K562 (cell line): ENCODE data around the gene ARFGAP3. TPM values are rescaled to one million over a fixed set of nuclear protein-coding genes. Genes with fewer than 3 reads are reported as not detected.

Experiments used
- ATAC-seq: fragments of 200-7000 bp; cut with Tn5 transposase; 3 replicates; pipeline ENCODE4 v1.9.1; 2020; ENCODE audit warnings: moderate library complexity
- BruUV-seq: library from RNA; stranded (reverse); fragments of 400-500 nt; replicated peaks from 2 replicates; lab custom pipeline; 2021; lab: Mats Ljungman, UMichigan
- CTCF ChIA-PET: fragments of 300-600 bp; formaldehyde crosslinking; extraction: SDS; loops from one replicate; lab custom pipeline; 2021; ENCODE audit warnings: low intra/inter-chr PET ratio; lab: Yijun Ruan, JAX
- POLR2A ChIA-PET: fragments of 300-600, 350-650 bp; sonication (Branson Sonifier 250); formaldehyde crosslinking; extraction: SDS; loops from one replicate; lab custom pipeline; 2021; ENCODE audit warnings: antibody characterized with exemption, inconsistent platforms; lab: Yijun Ruan, JAX
- DNase-seq, 4 experiments: peaks; one replicate each; pipeline versions ENCODE4 v3.0.0 to v3.0.0-alpha.2; 2011 to 2018; ENCODE audit warnings: low spot score in 3 of 4, mixed read lengths in 3 of 4; ENCODE audit errors: extremely low read depth in 1 of 4
- FAIRE-seq: peaks from 2 replicates; lab custom pipeline; 2011; peaks lifted over from hg19 to GRCh38; lab: Jason Lieb, UNC
- H2AFZ ChIP-seq: 2 replicates; pipeline ENCODE4 v1.6.0; 2011; ENCODE audit warnings: low read depth, low read length, control low read depth, inconsistent platforms
- H3K27ac ChIP-seq: fragments of 200-600 bp; 3 replicates; pipeline ENCODE4 v1.8.0; 2011; ENCODE audit warnings: low read depth, mild to moderate bottlenecking, control low read depth, inconsistent platforms, low read length, moderate library complexity, mixed read lengths; ENCODE audit errors: extremely low read depth
- H3K27me3 ChIP-seq, 2 experiments: fragments of 300-600 bp in 1 of 2; 2 replicates in 1 of 2; 3 replicates in 1 of 2; pipeline versions ENCODE4 v1.6.0 to v1.8.0; 2011; ENCODE audit warnings: inconsistent platforms in 2 of 2, low read length in 2 of 2, mild to moderate bottlenecking in 1 of 2, mixed read lengths in 1 of 2, moderate library complexity in 1 of 2; ENCODE audit not compliant: control insufficient read depth in 2 of 2, insufficient read depth in 2 of 2
- H3K36me3 ChIP-seq: fragments of 300-600 bp; 3 replicates; pipeline ENCODE4 v1.8.0; 2011; ENCODE audit warnings: mild to moderate bottlenecking, low read length, inconsistent platforms; ENCODE audit not compliant: control insufficient read depth, insufficient read depth
- H3K4me1 ChIP-seq, 2 experiments: fragments of 200-600 bp in 1 of 2; replicated peaks in 1 of 2; 2 replicates in 1 of 2; 3 replicates in 1 of 2; pipeline versions ENCODE4 v1.5.1 to v1.8.0; 2011; ENCODE audit warnings: inconsistent platforms in 2 of 2, low read length in 2 of 2, mild to moderate bottlenecking in 1 of 2, mixed read lengths in 1 of 2, moderate library complexity in 1 of 2; ENCODE audit not compliant: control insufficient read depth in 2 of 2, insufficient read depth in 2 of 2
- H3K4me2 ChIP-seq: 2 replicates; pipeline ENCODE4 v1.6.1; 2011; ENCODE audit warnings: low read length, control low read depth, inconsistent platforms, mixed read lengths; ENCODE audit not compliant: insufficient read depth
- H3K4me3 ChIP-seq: fragments of 200-600 bp; sonication (generic), shearing (Covaris generic); 2 replicates; pipeline ENCODE4 v1.5.1; 2016; ENCODE audit warnings: control low read depth, inconsistent platforms
- H3K79me2 ChIP-seq: fragments of 200-600 bp; 3 replicates; pipeline ENCODE4 v1.8.0; 2011; ENCODE audit warnings: low read length, inconsistent platforms; ENCODE audit not compliant: control insufficient read depth, insufficient read depth
- H3K9ac ChIP-seq, 2 experiments: 2 replicates each; pipeline versions ENCODE4 v1.6.0 to v1.6.1; 2011; ENCODE audit warnings: low read depth in 2 of 2, low read length in 2 of 2, control low read depth in 1 of 2, inconsistent platforms in 1 of 2, mild to moderate bottlenecking in 1 of 2, mixed read lengths in 1 of 2; ENCODE audit not compliant: insufficient read depth in 1 of 2
- H3K9me1 ChIP-seq: one replicate; pipeline ENCODE4 v1.6.0; 2011; ENCODE audit warnings: inconsistent platforms, mild to moderate bottlenecking, low read length, moderate library complexity; ENCODE audit not compliant: control insufficient read depth, insufficient read depth
- H3K9me3 ChIP-seq: replicated peaks from 2 replicates; pipeline ENCODE4 v1.5.1; 2011; ENCODE audit warnings: low read depth, low read length, inconsistent platforms; ENCODE audit not compliant: control insufficient read depth, insufficient read depth
- H4K20me1 ChIP-seq: replicated peaks from 2 replicates; pipeline ENCODE4 v1.6.1; 2011; ENCODE audit warnings: low read length, inconsistent platforms, mixed read lengths; ENCODE audit not compliant: control insufficient read depth, insufficient read depth
- ARID1B ChIP-seq: fragments of 450-650 bp; IDR thresholded peaks from 2 replicates; pipeline ENCODE4 v1.6.1; 2016; ENCODE audit warnings: antibody characterized with exemption, mild to moderate bottlenecking, inconsistent platforms
- C11orf30 ChIP-seq: fragments of 450-650 bp; IDR thresholded peaks from 2 replicates; pipeline ENCODE4 v1.6.1; 2016; ENCODE audit warnings: low read depth, mild to moderate bottlenecking
- CAMTA2 ChIP-seq: fragments of 250-450 bp; sonication (Bioruptor Pico); conservative IDR thresholded peaks from 2 replicates; pipeline ENCODE4 v1.5.1; 2022
- CEBPG ChIP-seq, 3 experiments: fragments of 200-800 bp in 1 of 3; sonication (Bioruptor generic) in 1 of 3; sonication (generic) in 1 of 3; formaldehyde crosslinking in 1 of 3; IDR thresholded peaks in 2 of 3; conservative IDR thresholded peaks in 1 of 3; 2 replicates each; pipeline versions ENCODE4 v1.6.1 to v1.8.0; 2016 to 2022; ENCODE audit warnings: missing compliant biosample characterization in 2 of 3, missing genetic modification characterization in 2 of 3, mild to moderate bottlenecking in 1 of 3, missing genetic modification reagents in 1 of 3
- HMBOX1 ChIP-seq: sonication (generic); IDR thresholded peaks from 2 replicates; pipeline ENCODE4 v1.6.1; 2016
- L3MBTL2 ChIP-seq: fragments of 450-650 bp; IDR thresholded peaks from 2 replicates; pipeline ENCODE4 v1.6.1; 2016; ENCODE audit warnings: mild to moderate bottlenecking, moderate library complexity
- LEF1 ChIP-seq: fragments of 450-650 bp; IDR thresholded peaks from 2 replicates; pipeline ENCODE4 v1.6.1; 2016; ENCODE audit warnings: mild to moderate bottlenecking
- PATZ1 ChIP-seq: fragments of 250-450 bp; sonication (Bioruptor Pico); IDR thresholded peaks from 2 replicates; pipeline ENCODE4 v1.5.0; 2020; ENCODE audit warnings: mild to moderate bottlenecking, borderline replicate concordance
- SIN3A ChIP-seq, 2 experiments: fragments of 150-350 bp in 1 of 2; IDR thresholded peaks; 2 replicates each; pipeline ENCODE4 v1.6.1; 2011 to 2016; ENCODE audit warnings: borderline replicate concordance in 2 of 2, low read depth in 2 of 2, low read length in 2 of 2, mild to moderate bottlenecking in 2 of 2, moderate library complexity in 2 of 2; ENCODE audit not compliant: control insufficient read depth in 1 of 2
- TCF7 ChIP-seq: sonication (generic); IDR thresholded peaks from 2 replicates; pipeline ENCODE4 v1.6.1; 2016; ENCODE audit warnings: antibody characterized with exemption, borderline replicate concordance
- U2AF1 ChIP-seq: fragments of 200-400 bp; formaldehyde crosslinking; optimal IDR thresholded peaks from 2 replicates; pipeline ENCODE3; 2017; ENCODE audit warnings: mild to moderate bottlenecking, low read depth, low read length, moderate library complexity
- ZNF146 ChIP-seq: IDR thresholded peaks from one replicate; pipeline ENCODE4 v1.6.1; 2018; ENCODE audit warnings: missing compliant biosample characterization; ENCODE audit not compliant: unreplicated experiment
- ZNF511 ChIP-seq: sonication (generic); formaldehyde crosslinking; IDR thresholded peaks from 2 replicates; pipeline ENCODE4 v1.8.0; 2022; ENCODE audit warnings: mild to moderate bottlenecking, missing genetic modification reagents
- WGBS: fragments of 100-300 bp; shearing (Covaris generic); methylation state at CpG from one replicate; pipeline ENCODE4 v1.1.6; 2016; ENCODE audit warnings: low coverage, mixed read lengths; ENCODE audit not compliant: insufficient coverage; ENCODE audit errors: missing lambda C conversion rate; 5-methylcytosine and 5-hydroxymethylcytosine counted together
- in situ Hi-C: fragments of 300-500 bp; cut with MboI; formaldehyde crosslinking; loops from 4 replicates; pipeline ENCODE4 v1.15.0; 2018; ENCODE audit warnings: inconsistent platforms, mixed read lengths
- intact Hi-C: fragments of 100-400 bp; cut with micrococcal nuclease; formaldehyde crosslinking; loops from 2 replicates; pipeline ENCODE4 v1.14.2; 2022
- polyA plus RNA-seq, 8 experiments: library from polyadenylated mRNA; depleted of rRNA in 4 of 8; stranded (reverse) in 5 of 8; unstranded in 3 of 8; fragments of >200 nt; fragmentation: Nextera tagmentation in 2 of 8; fragmentation: Illumina TruSeq in 1 of 8; extraction: Ambion mirVana in 2 of 8; extraction: Trizol in 1 of 8; gene quantifications; 2 replicates each; pipeline versions ENCODE4 v1.2.1 to v1.2.3, GENCODE V29; 2011 to 2014; ENCODE audit warnings: inconsistent platforms in 1 of 8, missing spikeins in 1 of 8
- total RNA-seq, 7 experiments: library from RNA; depleted of rRNA in 6 of 7; stranded (reverse); fragments of >200 nt in 6 of 7; fragmentation: Illumina TruSeq in 2 of 7; extraction: Trizol in 2 of 7; gene quantifications; 2 replicates each; pipeline versions ENCODE4 v1.2.1 to v1.2.3, GENCODE V29; 2011 to 2021; ENCODE audit warnings: low replicate concordance in 1 of 7
- TF ChIP-seq, protein P1 (sequence below): IDR thresholded peaks from 2 replicates; pipeline ENCODE4 v1.6.1; 2011; ENCODE audit not compliant: insufficient read length; ENCODE audit errors: extremely low read depth
- TF ChIP-seq, protein P2 (sequence below): sonication (generic); formaldehyde crosslinking; IDR thresholded peaks from 2 replicates; pipeline ENCODE4 v1.8.1; 2022; ENCODE audit warnings: missing genetic modification reagents

The ARFGAP3 gene
- total and polyA plus RNA-seq, 9 of the 15 experiments (the other 6 are each of a cell fraction or from before 2014, with no cell fraction given) = 14.2 to 31.9 (median 22.7) TPM

GRCh38 chr22:42892156-42892555, 35.1 kb upstream of the ARFGAP3 start:
- Histone ChIP-seq H4K20me1 (peaks cover 5% of the 10 kb centered on the region; the same call in 1 of the 2 replicates), H3K36me3 (peaks cover 26% of the 10 kb centered on the region; the same call in 2 of the 3 replicates), H3K27ac (no peak overlapping the region), H3K4me3 (no peak overlapping the region), H3K9me1 (no peaks in the 10 kb centered on the region), H3K9ac (no peak overlapping the region), H3K9me3 (no peaks in the 10 kb centered on the region), H3K79me2 (no peaks in the 10 kb centered on the region), H2AFZ (no peak overlapping the region), H3K4me1 (no peaks in the 10 kb centered on the region), H3K4me2 (no peak overlapping the region), H3K27me3 (no peaks in the 10 kb centered on the region)
- in situ Hi-C loops (no loop called here), intact Hi-C loops (no loop called here)
- CTCF ChIA-PET = no interaction called here
- BruUV-seq = no TSS peak
- FAIRE-seq (no peak), ATAC-seq (no peak), DNase-seq (no peak)
- POLR2A ChIA-PET = interaction anchor here (0.5 kb wide), 1 partner anchor 11 kb away, joined by 4 read pairs; no protein-coding TSS in a partner anchor
- no CpG with 5 or more reads among the region's 9 CpGs for WGBS
- TF ChIP-seq C11orf30 (no peak), L3MBTL2 (no peak), LEF1 (no peak), PATZ1 (no peak), CAMTA2 (CRISPR knock-in tag) (no peak), ARID1B (no peak), CEBPG (CRISPR knock-in tag; IDR thresholded peaks at IDR 0.05) (no peak), CEBPG (tag; conservative IDR thresholded peaks at IDR 0.05 in 1 of 2, IDR thresholded peaks at IDR 0.05 in 1 of 2) (no peak), HMBOX1 (no peak), ZNF146 (CRISPR knock-in tag) (no peak), U2AF1 (no peak), SIN3A (IDR thresholded peaks at IDR 0.05; ENCODE audit: borderline replicate concordance in 2 of 2, control insufficient read depth in 1 of 2, low read depth in 2 of 2, low read length in 2 of 2) (no peak), ZNF511 (CRISPR knock-in tag) (no peak), TCF7 (no peak)
- TF ChIP-seq, protein P1, sequence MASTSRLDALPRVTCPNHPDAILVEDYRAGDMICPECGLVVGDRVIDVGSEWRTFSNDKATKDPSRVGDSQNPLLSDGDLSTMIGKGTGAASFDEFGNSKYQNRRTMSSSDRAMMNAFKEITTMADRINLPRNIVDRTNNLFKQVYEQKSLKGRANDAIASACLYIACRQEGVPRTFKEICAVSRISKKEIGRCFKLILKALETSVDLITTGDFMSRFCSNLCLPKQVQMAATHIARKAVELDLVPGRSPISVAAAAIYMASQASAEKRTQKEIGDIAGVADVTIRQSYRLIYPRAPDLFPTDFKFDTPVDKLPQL = no peak
- TF ChIP-seq, protein P2, sequence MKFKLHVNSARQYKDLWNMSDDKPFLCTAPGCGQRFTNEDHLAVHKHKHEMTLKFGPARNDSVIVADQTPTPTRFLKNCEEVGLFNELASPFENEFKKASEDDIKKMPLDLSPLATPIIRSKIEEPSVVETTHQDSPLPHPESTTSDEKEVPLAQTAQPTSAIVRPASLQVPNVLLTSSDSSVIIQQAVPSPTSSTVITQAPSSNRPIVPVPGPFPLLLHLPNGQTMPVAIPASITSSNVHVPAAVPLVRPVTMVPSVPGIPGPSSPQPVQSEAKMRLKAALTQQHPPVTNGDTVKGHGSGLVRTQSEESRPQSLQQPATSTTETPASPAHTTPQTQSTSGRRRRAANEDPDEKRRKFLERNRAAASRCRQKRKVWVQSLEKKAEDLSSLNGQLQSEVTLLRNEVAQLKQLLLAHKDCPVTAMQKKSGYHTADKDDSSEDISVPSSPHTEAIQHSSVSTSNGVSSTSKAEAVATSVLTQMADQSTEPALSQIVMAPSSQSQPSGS (CRISPR knock-in tag) = no peak
